Activated naive CD4-positive, alpha-beta T cell treated with anti-CD3 and anti-CD28 coated beads, Interleukin-2, amount 10 ng/mL, durations not matched to agents 7 days and 5 days (primary cell): ENCODE results near the gene C1QTNF1.
A peak's percentile ranks its signal among the peaks of the same experiment; 100 is the strongest.

Source experiments
- CTCF ChIA-PET: fragments of 350-600 bp; sonication (Branson Sonifier 250); formaldehyde crosslinking; loops from one replicate; lab custom pipeline; 2021; ENCODE audit warnings: antibody characterized with exemption; lab: Charles Lee
- DNase-seq: peaks from one replicate; pipeline ENCODE4 v3.0.0-alpha.2; 2020
- H3K27ac Mint-ChIP-seq: one replicate; pipeline ENCODE4 v1.8.0; 2021; ENCODE audit warnings: mild to moderate bottlenecking, moderate library complexity, mixed read lengths
- H3K27me3 Mint-ChIP-seq: one replicate; pipeline ENCODE4 v1.8.0; 2021; ENCODE audit warnings: mild to moderate bottlenecking, mixed read lengths
- H3K36me3 Mint-ChIP-seq: one replicate; pipeline ENCODE4 v1.8.0; 2021; ENCODE audit warnings: mixed read lengths
- H3K4me1 Mint-ChIP-seq: one replicate; pipeline ENCODE4 v1.8.0; 2021; ENCODE audit warnings: mixed read lengths
- H3K4me3 Mint-ChIP-seq: one replicate; pipeline ENCODE4 v1.8.0; 2021; ENCODE audit warnings: mild to moderate bottlenecking, moderate library complexity, mixed read lengths
- H3K9me3 Mint-ChIP-seq: one replicate; pipeline ENCODE4 v1.8.0; 2021; ENCODE audit warnings: mixed read lengths

C1QTNF1 gene

DNA sequence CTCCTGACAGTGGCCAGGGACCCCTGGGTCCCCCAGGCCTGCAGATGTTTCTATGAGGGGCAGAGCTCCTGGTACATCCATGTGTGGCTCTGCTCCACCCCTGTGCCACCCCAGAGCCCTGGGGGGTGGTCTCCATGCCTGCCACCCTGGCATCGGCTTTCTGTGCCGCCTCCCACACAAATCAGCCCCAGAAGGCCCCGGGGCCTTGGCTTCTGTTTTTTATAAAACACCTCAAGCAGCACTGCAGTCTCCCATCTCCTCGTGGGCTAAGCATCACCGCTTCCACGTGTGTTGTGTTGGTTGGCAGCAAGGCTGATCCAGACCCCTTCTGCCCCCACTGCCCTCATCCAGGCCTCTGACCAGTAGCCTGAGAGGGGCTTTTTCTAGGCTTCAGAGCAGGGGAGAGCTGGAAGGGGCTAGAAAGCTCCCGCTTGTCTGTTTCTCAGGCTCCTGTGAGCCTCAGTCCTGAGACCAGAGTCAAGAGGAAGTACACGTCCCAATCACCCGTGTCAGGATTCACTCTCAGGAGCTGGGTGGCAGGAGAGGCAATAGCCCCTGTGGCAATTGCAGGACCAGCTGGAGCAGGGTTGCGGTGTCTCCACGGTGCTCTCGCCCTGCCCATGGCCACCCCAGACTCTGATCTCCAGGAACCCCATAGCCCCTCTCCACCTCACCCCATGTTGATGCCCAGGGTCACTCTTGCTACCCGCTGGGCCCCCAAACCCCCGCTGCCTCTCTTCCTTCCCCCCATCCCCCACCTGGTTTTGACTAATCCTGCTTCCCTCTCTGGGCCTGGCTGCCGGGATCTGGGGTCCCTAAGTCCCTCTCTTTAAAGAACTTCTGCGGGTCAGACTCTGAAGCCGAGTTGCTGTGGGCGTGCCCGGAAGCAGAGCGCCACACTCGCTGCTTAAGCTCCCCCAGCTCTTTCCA, 25.1 kb downstream of the C1QTNF1 start:
- CTCF ChIA-PET = interaction anchor here (0.9 to 1.5 kb wide), 2 partner anchors 40 to 343 kb away, joined by 3 to 4 read pairs; no protein-coding TSS in a partner anchor
- Mint-ChIP-seq H3K27ac (no peak overlapping the region), H3K27me3 (peaks cover 26% of the 10 kb centered on the region), H3K36me3 (peaks cover 2% of the 10 kb centered on the region), H3K4me1 (no peaks in the 10 kb centered on the region), H3K4me3 (no peak overlapping the region), H3K9me3 (peaks cover 3% of the 10 kb centered on the region)
- DNase-seq = no peak

DNA sequence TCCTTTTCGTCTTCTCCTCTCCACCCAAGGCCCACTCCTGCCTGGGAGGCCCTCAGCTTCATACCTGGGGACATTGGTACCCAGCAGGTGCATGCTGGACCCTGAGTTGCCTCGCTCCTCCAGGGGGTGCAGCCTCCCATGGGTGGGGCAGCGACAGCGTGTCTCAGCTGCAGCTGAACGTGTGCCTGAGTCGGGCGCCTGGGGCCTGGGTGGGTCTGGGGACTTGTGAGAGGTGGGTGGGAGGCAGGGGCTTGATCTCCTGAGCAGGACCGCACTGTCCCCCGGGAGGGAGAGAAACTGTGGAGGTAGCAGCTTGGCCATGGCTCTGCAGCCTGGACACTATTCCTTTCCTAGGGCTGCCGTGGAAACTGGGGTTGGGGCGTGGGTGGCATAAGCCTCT, 25.9 kb downstream of the C1QTNF1 start:
- Mint-ChIP-seq H3K27ac (no peak overlapping the region), H3K27me3 (peaks cover 23% of the 10 kb centered on the region), H3K9me3 (peaks cover 5% of the 10 kb centered on the region), H3K36me3 (peaks cover 2% of the 10 kb centered on the region), H3K4me3 (no peak overlapping the region), H3K4me1 (no peaks in the 10 kb centered on the region)
- CTCF ChIA-PET = interaction anchor here (1.0 to 1.5 kb wide), 2 partner anchors 25 to 343 kb away, joined by 3 to 4 read pairs; partner anchors contain the start of gene ENGASE
- DNase-seq = no peak

DNA sequence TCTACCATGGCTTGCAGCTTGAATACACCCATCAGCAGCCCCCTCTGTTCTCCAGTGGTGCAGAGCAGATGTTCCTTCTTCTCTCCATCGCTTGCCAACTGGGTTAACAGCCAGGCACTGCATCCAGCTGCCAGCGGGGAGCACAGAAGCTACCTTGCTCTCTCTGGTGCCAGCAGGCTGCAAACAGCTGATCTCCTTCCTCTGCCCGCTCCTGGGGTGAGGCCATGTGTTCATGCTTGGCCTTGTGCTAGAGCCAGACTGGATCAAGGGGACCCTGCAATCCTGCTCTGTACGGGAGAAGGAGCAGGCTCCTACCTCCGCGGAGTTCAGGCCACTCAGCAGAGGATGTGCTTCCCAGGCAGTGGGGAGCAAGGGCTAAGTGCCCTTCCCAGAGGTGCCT, 26.6 kb downstream of the C1QTNF1 start:
- no peak for DNase-seq
- CTCF ChIA-PET = interaction anchor here (1.0 kb wide), 1 partner anchor 24 kb away, joined by 3 read pairs; the partner anchor contains the start of gene ENGASE
- H3K27ac Mint-ChIP-seq = no peak overlapping the region
- H3K36me3 Mint-ChIP-seq = peaks cover 2% of the 10 kb centered on the region
- no peaks in the 10 kb centered on the region for H3K4me1 Mint-ChIP-seq
- peaks cover 19% of the 10 kb centered on the region for H3K27me3 Mint-ChIP-seq
- H3K4me3 Mint-ChIP-seq = no peak overlapping the region
- peaks cover 5% of the 10 kb centered on the region for H3K9me3 Mint-ChIP-seq

DNA sequence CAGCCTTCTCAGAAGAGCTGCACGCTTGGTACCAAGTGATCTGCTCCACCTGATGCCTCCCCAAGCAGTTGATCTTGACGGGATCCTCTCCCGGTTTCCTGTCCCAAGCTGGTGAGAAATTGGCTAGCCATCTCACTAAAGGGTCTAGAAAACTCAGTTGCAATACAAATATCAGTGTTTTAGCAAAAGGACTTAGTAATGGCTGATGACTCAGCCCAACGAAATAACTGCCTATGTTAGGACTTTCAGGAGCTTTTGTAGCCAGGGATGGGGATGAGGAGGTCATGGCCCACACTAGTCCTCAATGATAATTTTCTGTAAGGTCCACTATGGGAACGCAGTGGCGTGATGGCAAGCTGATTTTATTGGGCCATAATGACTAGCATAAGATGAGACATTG, 27.3 kb downstream of the C1QTNF1 start:
- CTCF ChIA-PET = no interaction called here
- no peak overlapping the region for H3K4me3 Mint-ChIP-seq
- peaks cover 12% of the 10 kb centered on the region for H3K27me3 Mint-ChIP-seq
- no peak for DNase-seq
- H3K27ac Mint-ChIP-seq = no peak overlapping the region
- peaks cover 2% of the 10 kb centered on the region for H3K36me3 Mint-ChIP-seq
- no peaks in the 10 kb centered on the region for H3K4me1 Mint-ChIP-seq
- H3K9me3 Mint-ChIP-seq = peaks cover 5% of the 10 kb centered on the region

DNA sequence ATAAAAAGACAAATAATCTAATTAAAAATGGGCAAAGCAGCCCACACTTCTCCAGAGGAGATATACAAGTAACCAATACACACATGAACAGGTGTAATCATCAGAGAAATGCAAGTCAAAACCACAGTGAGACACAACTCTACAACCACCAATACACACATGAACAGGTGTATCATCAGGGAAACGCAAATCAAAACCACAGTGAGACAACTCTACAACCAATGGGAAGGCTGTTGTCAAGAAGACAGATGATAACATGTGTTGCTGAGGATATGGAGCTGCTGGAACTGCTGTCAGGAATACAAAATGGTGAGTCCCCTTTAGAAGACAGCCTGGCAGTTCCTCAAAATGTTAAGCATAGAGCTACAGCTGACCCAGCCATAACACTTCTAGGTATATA, 28.2 kb downstream of the C1QTNF1 start:
- peaks cover 5% of the 10 kb centered on the region for H3K9me3 Mint-ChIP-seq

DNA sequence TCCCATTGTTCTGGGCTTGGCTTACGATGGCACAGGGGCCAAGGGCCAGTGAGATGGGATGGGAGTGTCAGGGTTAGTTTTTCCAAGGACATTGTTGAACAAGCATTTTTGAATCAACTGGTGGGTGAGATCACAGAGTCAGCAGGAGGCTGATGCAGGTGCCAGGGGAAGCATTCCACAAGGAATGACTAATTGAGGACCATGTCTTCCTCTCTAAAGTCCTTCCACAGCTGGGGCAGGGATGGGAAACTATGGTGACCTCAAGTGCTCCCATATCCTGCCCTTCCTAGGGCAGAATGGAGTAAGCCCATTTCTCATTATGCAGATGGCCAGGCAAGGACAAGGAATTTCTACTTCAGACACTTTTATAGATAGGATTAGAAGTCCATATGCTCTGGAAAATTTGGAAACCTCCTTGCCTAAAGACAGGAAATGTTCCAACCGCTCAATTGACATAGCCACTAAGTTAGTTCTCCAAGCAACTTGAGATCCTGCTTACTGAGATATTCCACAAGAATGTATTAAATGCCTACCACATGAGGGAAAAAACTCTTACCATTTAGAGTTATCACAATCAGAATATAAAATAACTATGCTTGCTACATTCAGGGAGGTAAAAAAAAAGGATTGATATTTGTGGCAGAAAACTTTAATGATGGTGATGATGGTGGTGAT, 29.4 kb downstream of the C1QTNF1 start:
- no peak overlapping the region for H3K4me3 Mint-ChIP-seq
- no peak for DNase-seq
- peaks cover 5% of the 10 kb centered on the region for H3K9me3 Mint-ChIP-seq
- H3K27me3 Mint-ChIP-seq = peaks cover 18% of the 10 kb centered on the region
- CTCF ChIA-PET = interaction anchor here (1.1 to 1.3 kb wide), 3 partner anchors 8 to 34 kb away, joined by 3 to 6 read pairs (median 3); no protein-coding TSS in a partner anchor
- no peak overlapping the region for H3K27ac Mint-ChIP-seq
- H3K36me3 Mint-ChIP-seq = peaks cover 2% of the 10 kb centered on the region
- no peaks in the 10 kb centered on the region for H3K4me1 Mint-ChIP-seq

More for the DNA sequence above, 28.2 kb downstream of the C1QTNF1 start:
- Mint-ChIP-seq H3K36me3 (peaks cover 2% of the 10 kb centered on the region), H3K4me3 (no peak overlapping the region), H3K27ac (no peak overlapping the region), H3K4me1 (no peaks in the 10 kb centered on the region), H3K27me3 (peaks cover 9% of the 10 kb centered on the region)
- no peak for DNase-seq
- CTCF ChIA-PET = interaction anchor here (1.1 kb wide), 1 partner anchor 35 kb away, joined by 3 read pairs; no protein-coding TSS in a partner anchor

DNA sequence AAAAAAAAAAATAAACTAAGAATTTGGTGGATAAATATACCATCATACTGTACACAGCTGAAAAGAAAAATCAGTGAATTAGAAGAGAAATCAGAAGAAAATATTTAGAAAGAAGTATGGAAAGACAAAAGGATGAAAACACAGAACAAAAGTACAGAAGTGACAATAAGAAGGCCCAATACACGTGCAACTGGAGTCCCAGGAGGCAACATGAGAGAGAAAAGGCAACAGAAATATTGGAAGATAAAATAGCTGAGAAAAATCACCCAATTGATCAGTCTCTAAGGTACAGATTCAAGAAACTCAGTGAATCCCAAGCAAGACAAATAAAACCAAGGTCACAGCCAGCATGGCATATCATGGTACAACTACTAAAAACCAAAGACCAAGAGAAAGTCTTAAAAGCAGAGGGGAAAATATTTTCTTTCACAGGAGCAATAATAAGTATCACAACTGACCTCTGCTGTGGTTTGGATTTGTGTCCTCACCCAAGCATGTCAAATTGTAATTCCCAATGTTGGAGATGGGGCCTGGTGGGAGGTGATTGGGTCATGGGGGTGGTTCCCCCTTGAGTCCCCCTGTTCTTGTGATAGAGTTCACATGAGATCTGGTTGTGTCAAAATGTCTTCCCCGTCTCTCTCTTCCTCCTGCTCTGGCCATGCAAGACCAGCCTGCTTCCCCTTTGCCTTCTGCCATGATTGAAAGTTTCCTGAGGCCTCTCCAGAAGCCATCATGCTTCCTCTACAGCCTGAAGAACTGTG, 30.4 kb downstream of the C1QTNF1 start:
- Mint-ChIP-seq H3K4me3 (no peak overlapping the region), H3K27me3 (peaks cover 26% of the 10 kb centered on the region), H3K4me1 (peaks cover 3% of the 10 kb centered on the region), H3K27ac (no peak overlapping the region), H3K9me3 (peaks cover 5% of the 10 kb centered on the region), H3K36me3 (peaks cover 2% of the 10 kb centered on the region)
- DNase-seq = no peak
- CTCF ChIA-PET = interaction anchor here (1.2 to 1.3 kb wide), 2 partner anchors 9 to 11 kb away, joined by 3 to 6 read pairs; no protein-coding TSS in a partner anchor

DNA sequence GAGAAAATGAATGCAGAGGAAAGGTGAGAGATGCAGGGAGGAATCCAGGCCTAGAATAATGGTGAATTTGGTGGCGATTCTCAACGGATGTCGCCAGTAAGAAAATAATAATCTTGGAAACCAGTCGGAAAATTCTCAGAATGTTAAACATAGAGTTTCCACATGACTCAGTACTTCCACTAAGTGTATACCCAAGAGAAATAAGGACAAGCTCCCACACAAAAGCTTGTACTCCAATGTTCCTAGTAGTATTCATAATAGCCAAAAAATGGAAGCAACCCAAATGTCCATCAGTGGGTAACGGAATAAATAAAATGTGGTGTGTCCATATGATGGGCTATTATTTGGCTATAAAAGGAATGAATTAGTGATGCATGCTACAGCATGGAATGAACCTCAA, 31.2 kb downstream of the C1QTNF1 start:
- peaks cover 3% of the 10 kb centered on the region for H3K4me1 Mint-ChIP-seq
- no peak for DNase-seq
- peaks cover 2% of the 10 kb centered on the region for H3K36me3 Mint-ChIP-seq
- H3K9me3 Mint-ChIP-seq = peaks cover 5% of the 10 kb centered on the region
- H3K27me3 Mint-ChIP-seq = peaks cover 31% of the 10 kb centered on the region
- no peak overlapping the region for H3K4me3 Mint-ChIP-seq
- H3K27ac Mint-ChIP-seq = no peak overlapping the region
- CTCF ChIA-PET = no interaction called here

DNA sequence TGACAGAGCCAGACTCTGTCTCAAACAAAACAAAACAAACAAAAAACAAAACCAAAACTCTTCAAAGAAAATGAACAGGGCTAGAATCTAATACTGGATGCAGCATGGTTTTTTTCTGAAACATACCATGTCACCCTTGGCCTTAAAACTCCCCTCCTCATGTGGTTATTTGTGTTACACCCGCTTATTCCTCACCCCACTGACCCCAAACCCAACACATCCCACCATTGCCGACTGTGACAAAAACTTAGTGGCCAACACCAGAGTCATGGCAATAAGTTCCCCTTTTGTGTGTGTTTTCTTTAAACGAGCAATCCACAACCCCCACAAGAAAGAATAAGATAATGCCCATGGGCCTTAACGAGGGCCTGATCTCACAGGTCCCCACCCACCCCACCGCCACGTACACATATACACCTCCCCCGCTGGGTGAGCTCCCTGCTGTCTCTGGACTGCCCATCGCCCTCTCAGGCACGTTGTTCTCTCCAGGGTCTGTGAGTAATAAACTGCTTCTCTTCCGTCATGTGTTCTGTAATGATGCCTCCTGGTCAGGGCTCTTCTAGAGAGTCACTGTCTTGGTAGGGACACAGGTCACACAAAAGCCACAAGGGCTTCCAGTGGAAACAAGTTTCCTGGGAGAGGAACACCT, 33.9 kb downstream of the C1QTNF1 start:
- Mint-ChIP-seq H3K9me3 (peaks cover 5% of the 10 kb centered on the region), H3K27ac (no peak overlapping the region), H3K36me3 (peaks cover 2% of the 10 kb centered on the region), H3K27me3 (peaks cover 32% of the 10 kb centered on the region), H3K4me1 (peaks cover 3% of the 10 kb centered on the region), H3K4me3 (no peak overlapping the region)
- DNase-seq = no peak
- CTCF ChIA-PET = interaction anchor here (1.5 kb wide), 1 partner anchor 334 kb away, joined by 4 read pairs; no protein-coding TSS in a partner anchor

DNA sequence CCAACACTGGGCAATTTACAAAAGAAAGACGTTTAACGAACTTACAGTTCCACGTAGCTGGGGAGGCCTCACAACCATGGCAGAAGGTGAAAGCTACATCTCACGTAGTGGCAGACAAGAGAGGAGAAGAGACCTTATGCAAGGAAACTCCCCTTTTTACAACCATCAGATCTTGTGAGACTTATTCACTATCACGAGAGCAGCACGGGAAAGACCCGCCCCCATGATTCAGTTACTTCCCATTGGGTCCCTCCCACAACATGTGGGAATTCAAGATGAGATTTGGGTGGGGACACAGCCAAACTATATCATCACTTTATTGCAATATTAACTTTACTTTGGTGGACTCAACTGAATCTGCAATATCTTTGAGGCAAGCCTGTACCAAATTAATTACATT, 38.7 kb downstream of the C1QTNF1 start:
- Mint-ChIP-seq H3K4me3 (no peak overlapping the region), H3K4me1 (peaks cover 7% of the 10 kb centered on the region), H3K9me3 (no peaks in the 10 kb centered on the region), H3K27me3 (peaks cover 21% of the 10 kb centered on the region), H3K36me3 (no peaks in the 10 kb centered on the region), H3K27ac (no peak overlapping the region)
- CTCF ChIA-PET = interaction anchor here (0.7 to 1.2 kb wide), 3 partner anchors 10 to 329 kb away, joined by 3 read pairs; no protein-coding TSS in a partner anchor
- DNase-seq = no peak

DNA sequence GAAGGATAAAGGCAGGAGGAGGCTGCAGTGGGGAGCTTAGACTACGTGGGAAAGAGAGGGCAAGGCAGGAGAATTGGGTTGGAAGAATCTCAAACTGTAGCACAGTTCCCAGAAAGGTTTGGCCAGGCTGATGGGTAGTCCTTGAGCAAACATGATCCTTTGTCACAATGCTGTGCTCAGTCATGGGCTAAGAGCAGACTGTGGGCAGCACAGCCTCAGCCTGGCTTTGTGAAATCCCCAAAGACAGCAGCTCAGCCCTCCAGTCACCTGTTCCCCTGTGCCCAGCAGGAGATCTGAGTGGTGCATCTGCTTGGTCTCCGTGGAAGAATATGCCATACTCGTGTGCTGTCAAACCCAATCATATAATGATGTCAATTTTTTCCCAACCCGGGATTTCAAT, 40.1 kb downstream of the C1QTNF1 start:
- CTCF ChIA-PET = interaction anchor here (0.8 to 1.9 kb wide), 3 partner anchors 18 to 330 kb away, joined by 4 to 17 read pairs (median 4); no protein-coding TSS in a partner anchor
- Mint-ChIP-seq H3K4me1 (peaks cover 4% of the 10 kb centered on the region), H3K36me3 (no peaks in the 10 kb centered on the region), H3K4me3 (no peak overlapping the region), H3K27me3 (peaks cover 8% of the 10 kb centered on the region), H3K27ac (no peak overlapping the region), H3K9me3 (no peaks in the 10 kb centered on the region)
- DNase-seq = no peak

DNA sequence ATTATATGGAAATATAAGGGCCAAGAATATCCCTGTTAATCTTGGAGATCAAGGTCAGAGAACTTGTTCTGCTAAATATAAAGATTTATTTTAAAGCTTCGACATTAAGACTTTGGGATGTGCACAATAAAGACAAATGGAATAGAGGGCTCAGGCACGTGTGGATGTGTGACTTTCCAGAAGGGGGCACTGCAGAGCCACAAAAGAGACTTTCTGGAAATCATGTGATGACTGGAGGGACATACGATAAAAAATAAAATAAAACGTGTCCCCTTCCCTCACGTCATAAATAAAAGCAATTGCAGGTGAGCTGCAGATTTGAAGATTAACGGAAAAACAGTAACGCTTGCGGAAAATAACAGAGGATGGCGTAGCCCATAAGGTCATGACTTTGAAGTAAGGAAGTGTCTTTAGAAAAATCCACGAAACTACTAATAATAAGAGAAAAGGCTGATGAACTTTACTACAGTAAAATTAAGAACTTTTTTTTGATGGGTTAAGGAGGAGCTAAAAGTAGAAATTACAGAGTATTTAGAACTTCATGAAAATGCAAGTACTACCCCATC, 41.2 kb downstream of the C1QTNF1 start:
- Mint-ChIP-seq H3K36me3 (no peaks in the 10 kb centered on the region), H3K9me3 (no peaks in the 10 kb centered on the region), H3K27me3 (peaks cover 6% of the 10 kb centered on the region), H3K4me1 (peaks cover 4% of the 10 kb centered on the region), H3K27ac (no peak overlapping the region), H3K4me3 (no peak overlapping the region)
- peak; percentile 74 for DNase-seq
- CTCF ChIA-PET = interaction anchor here (0.6 to 1.9 kb wide), 7 partner anchors 9 to 328 kb away, joined by 3 to 17 read pairs (median 3); partner anchors contain the start of gene ENGASE

DNA sequence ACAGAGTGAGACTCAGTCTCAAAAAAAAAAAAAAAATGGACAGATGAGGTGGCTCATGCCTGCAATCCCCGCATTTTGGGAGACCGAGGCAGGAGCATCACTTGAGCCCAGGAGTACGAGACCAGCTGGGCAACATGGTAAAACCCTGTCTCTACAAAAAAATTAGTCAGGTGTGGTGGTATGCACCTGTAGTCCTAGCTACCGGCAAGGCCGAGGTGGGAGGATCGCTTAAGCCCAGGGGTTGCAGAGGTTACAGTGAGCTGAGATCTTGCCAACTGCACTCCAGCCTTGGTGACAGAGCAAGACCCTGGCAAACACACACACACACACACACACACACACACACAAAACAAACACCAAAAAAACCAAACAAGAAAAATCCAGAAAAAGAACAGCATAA, 43.0 kb downstream of the C1QTNF1 start:
- peaks cover 4% of the 10 kb centered on the region for H3K4me1 Mint-ChIP-seq
- DNase-seq = no peak
- no peaks in the 10 kb centered on the region for H3K9me3 Mint-ChIP-seq
- no peak overlapping the region for H3K4me3 Mint-ChIP-seq
- no peak overlapping the region for H3K27ac Mint-ChIP-seq
- CTCF ChIA-PET = interaction anchor here (1.2 to 2.0 kb wide), 4 partner anchors 18 to 324 kb away, joined by 3 to 8 read pairs (median 4); no protein-coding TSS in a partner anchor
- peaks cover 10% of the 10 kb centered on the region for H3K27me3 Mint-ChIP-seq
- no peaks in the 10 kb centered on the region for H3K36me3 Mint-ChIP-seq
